Activated CD4-positive, alpha-beta memory T cell treated with anti-CD3 and anti-CD28 coated beads, Interleukin-2, amount 10 ng/mL, durations not matched to agents 7 days and 5 days (primary cell): Measurements from ENCODE around the gene ALG1L2. TPM values are rescaled to one million over a fixed set of nuclear protein-coding genes. Genes with fewer than 3 reads are reported as not detected.
"Not testable (repeated sequence)": the region's sequence is repeated elsewhere in the genome, so short reads cannot be mapped to it uniquely, and the experiment has no call there.

Experiments
- CTCF ChIA-PET: fragments of 350-600 bp; sonication (Branson Sonifier 250); formaldehyde crosslinking; loops from one replicate; lab custom pipeline; 2021; ENCODE audit warnings: antibody characterized with exemption, inconsistent platforms; lab: Charles Lee
- POLR2A ChIA-PET: fragments of 350-600 bp; sonication (Branson Sonifier 250); formaldehyde crosslinking; loops from one replicate; lab custom pipeline; 2021; ENCODE audit warnings: antibody characterized with exemption; lab: Charles Lee
- DNase-seq: peaks from one replicate; pipeline ENCODE4 v3.0.0-alpha.2; 2020
- H3K27ac Mint-ChIP-seq: one replicate; pipeline ENCODE4 v1.8.0; 2021; ENCODE audit warnings: mild to moderate bottlenecking, mixed read lengths
- H3K27me3 Mint-ChIP-seq: one replicate; pipeline ENCODE4 v1.8.0; 2021; ENCODE audit warnings: mixed read lengths
- H3K36me3 Mint-ChIP-seq: one replicate; pipeline ENCODE4 v1.8.0; 2021; ENCODE audit warnings: low read depth, mixed read lengths
- H3K4me1 Mint-ChIP-seq: one replicate; pipeline ENCODE4 v1.8.0; 2021; ENCODE audit warnings: mixed read lengths
- H3K4me3 Mint-ChIP-seq: one replicate; pipeline ENCODE4 v1.8.0; 2021; ENCODE audit warnings: mild to moderate bottlenecking, mixed read lengths
- H3K9me3 Mint-ChIP-seq: one replicate; pipeline ENCODE4 v1.8.0; 2021; ENCODE audit warnings: mixed read lengths
- total RNA-seq, 2 experiments: library from RNA; stranded (reverse); gene quantifications; one replicate each; pipeline ENCODE4 v1.2.3, GENCODE V29; 2021

The ALG1L2 gene
- total RNA-seq, result under 1 TPM in 1 of 2 experiments, not detected in 1; 0.70 TPM

- ChIA-PET CTCF (no interaction called here), POLR2A (no interaction called here)
- H3K27me3 Mint-ChIP-seq, result no peaks in the 10 kb centered on the region
- no peak for DNase-seq
- H3K27ac Mint-ChIP-seq, result no peak within 1 kb of the TSS
- no peak within 1 kb of the TSS for H3K4me3 Mint-ChIP-seq
- H3K4me1 Mint-ChIP-seq, result no peaks in the 10 kb centered on the region
- H3K9me3 Mint-ChIP-seq, result no peaks in the 10 kb centered on the region
- no peaks in the 10 kb centered on the region for H3K36me3 Mint-ChIP-seq
Observed at GRCh38 chr3:130081351-130081881, at the start of gene ALG1L2. ALG1L2 (plus strand) TSS chr3:130081831; CDS start chr3:130082017, 186 bp downstream.

- H3K9me3 Mint-ChIP-seq, H3K27ac Mint-ChIP-seq, POLR2A ChIA-PET, H3K27me3 Mint-ChIP-seq, DNase-seq, CTCF ChIA-PET, H3K4me1 Mint-ChIP-seq, H3K36me3 Mint-ChIP-seq, H3K4me3 Mint-ChIP-seq: not testable (repeated sequence)
Observed at GRCh38 chr3:130037126-130037815, 44.4 kb upstream of the ALG1L2 start.

GRCh38 chr3:130042736-130043135, 38.9 kb upstream of the ALG1L2 start:
- H3K27me3 Mint-ChIP-seq, CTCF ChIA-PET, H3K9me3 Mint-ChIP-seq, DNase-seq, H3K27ac Mint-ChIP-seq, H3K4me3 Mint-ChIP-seq, H3K4me1 Mint-ChIP-seq, POLR2A ChIA-PET, H3K36me3 Mint-ChIP-seq: not testable (repeated sequence)

GRCh38 chr3:130043658-130044057, 38.0 kb upstream of the ALG1L2 start:
- CTCF ChIA-PET, H3K27ac Mint-ChIP-seq, H3K4me1 Mint-ChIP-seq, H3K36me3 Mint-ChIP-seq, POLR2A ChIA-PET, H3K9me3 Mint-ChIP-seq, DNase-seq, H3K27me3 Mint-ChIP-seq, H3K4me3 Mint-ChIP-seq: not testable (repeated sequence)

GRCh38 chr3:130044370-130044769, 37.3 kb upstream of the ALG1L2 start:
- Mint-ChIP-seq H3K36me3 (no peaks in the 10 kb centered on the region), H3K27ac (no peak overlapping the region), H3K4me1 (no peaks in the 10 kb centered on the region), H3K27me3 (peaks cover under 1% of the 10 kb centered on the region), H3K9me3 (peaks cover 4% of the 10 kb centered on the region), H3K4me3 (no peak overlapping the region)
- ChIA-PET POLR2A (no interaction called here), CTCF (no interaction called here)
- DNase-seq, result no peak

- CTCF ChIA-PET, result no interaction called here
Observed at GRCh38 chr3:130048726-130049125, 32.9 kb upstream of the ALG1L2 start.

GRCh38 chr3:130052366-130052765, 29.3 kb upstream of the ALG1L2 start:
- H3K36me3 Mint-ChIP-seq, CTCF ChIA-PET, H3K9me3 Mint-ChIP-seq, H3K27ac Mint-ChIP-seq, H3K27me3 Mint-ChIP-seq, H3K4me3 Mint-ChIP-seq, POLR2A ChIA-PET, DNase-seq, H3K4me1 Mint-ChIP-seq: not testable (repeated sequence)

More at GRCh38 chr3:130048726-130049125, 32.9 kb upstream of the ALG1L2 start:
- no peak for DNase-seq
- POLR2A ChIA-PET, result no interaction called here
- Mint-ChIP-seq H3K36me3 (no peaks in the 10 kb centered on the region), H3K27me3 (no peaks in the 10 kb centered on the region), H3K4me3 (no peak overlapping the region), H3K27ac (no peak overlapping the region), H3K4me1 (no peaks in the 10 kb centered on the region), H3K9me3 (peaks cover 4% of the 10 kb centered on the region)

- H3K36me3 Mint-ChIP-seq, H3K9me3 Mint-ChIP-seq, H3K4me3 Mint-ChIP-seq, H3K27me3 Mint-ChIP-seq, DNase-seq, POLR2A ChIA-PET, H3K4me1 Mint-ChIP-seq, H3K27ac Mint-ChIP-seq, CTCF ChIA-PET: not testable (repeated sequence)
Observed at GRCh38 chr3:130052965-130053364, 28.7 kb upstream of the ALG1L2 start.

GRCh38 chr3:130057536-130058266, 23.9 kb upstream of the ALG1L2 start:
- H3K27ac Mint-ChIP-seq, result not testable (repeated sequence)

GRCh38 chr3:130058267-130058657, 23.4 kb upstream of the ALG1L2 start:
- CTCF ChIA-PET, H3K9me3 Mint-ChIP-seq, H3K36me3 Mint-ChIP-seq, DNase-seq, H3K27ac Mint-ChIP-seq, H3K4me1 Mint-ChIP-seq, H3K4me3 Mint-ChIP-seq, POLR2A ChIA-PET, H3K27me3 Mint-ChIP-seq: not testable (repeated sequence)

More at GRCh38 chr3:130057536-130058266, 23.9 kb upstream of the ALG1L2 start:
- DNase-seq, CTCF ChIA-PET, H3K9me3 Mint-ChIP-seq, H3K4me3 Mint-ChIP-seq, H3K27me3 Mint-ChIP-seq, H3K4me1 Mint-ChIP-seq, POLR2A ChIA-PET, H3K36me3 Mint-ChIP-seq: not testable (repeated sequence)

GRCh38 chr3:130058716-130059115, 22.9 kb upstream of the ALG1L2 start:
- H3K4me3 Mint-ChIP-seq, H3K36me3 Mint-ChIP-seq, POLR2A ChIA-PET, CTCF ChIA-PET, H3K27me3 Mint-ChIP-seq, H3K4me1 Mint-ChIP-seq, H3K9me3 Mint-ChIP-seq, DNase-seq, H3K27ac Mint-ChIP-seq: not testable (repeated sequence)

- DNase-seq, POLR2A ChIA-PET, H3K4me3 Mint-ChIP-seq, H3K36me3 Mint-ChIP-seq, H3K27me3 Mint-ChIP-seq, CTCF ChIA-PET, H3K4me1 Mint-ChIP-seq, H3K9me3 Mint-ChIP-seq, H3K27ac Mint-ChIP-seq: not testable (repeated sequence)
Observed at GRCh38 chr3:130059162-130059561, 22.5 kb upstream of the ALG1L2 start.

GRCh38 chr3:130073582-130073981, 8.0 kb upstream of the ALG1L2 start:
- H3K4me1 Mint-ChIP-seq, result no peaks in the 10 kb centered on the region

More at GRCh38 chr3:130073582-130073981, 8.0 kb upstream of the ALG1L2 start:
- DNase-seq, result no peak
- no peaks in the 10 kb centered on the region for H3K36me3 Mint-ChIP-seq
- no peaks in the 10 kb centered on the region for H3K27me3 Mint-ChIP-seq
- CTCF ChIA-PET, result no interaction called here
- no peak overlapping the region for H3K4me3 Mint-ChIP-seq
- POLR2A ChIA-PET, result no interaction called here
- no peaks in the 10 kb centered on the region for H3K9me3 Mint-ChIP-seq
- no peak overlapping the region for H3K27ac Mint-ChIP-seq
